Middle frontal gyrus (tissue), 1 donor: Measurements from ENCODE around the gene GLIPR1L1.
"Not testable (repeated sequence)": the region's sequence is repeated elsewhere in the genome, so short reads cannot be mapped to it uniquely, and the experiment has no call there.

Experiments used
- DNase-seq: peaks from one replicate; pipeline ENCODE4 v3.0.0-alpha.2; 2015; ENCODE audit warnings: low spot score; ENCODE audit errors: extremely low spot score

Gene GLIPR1L1

DNA sequence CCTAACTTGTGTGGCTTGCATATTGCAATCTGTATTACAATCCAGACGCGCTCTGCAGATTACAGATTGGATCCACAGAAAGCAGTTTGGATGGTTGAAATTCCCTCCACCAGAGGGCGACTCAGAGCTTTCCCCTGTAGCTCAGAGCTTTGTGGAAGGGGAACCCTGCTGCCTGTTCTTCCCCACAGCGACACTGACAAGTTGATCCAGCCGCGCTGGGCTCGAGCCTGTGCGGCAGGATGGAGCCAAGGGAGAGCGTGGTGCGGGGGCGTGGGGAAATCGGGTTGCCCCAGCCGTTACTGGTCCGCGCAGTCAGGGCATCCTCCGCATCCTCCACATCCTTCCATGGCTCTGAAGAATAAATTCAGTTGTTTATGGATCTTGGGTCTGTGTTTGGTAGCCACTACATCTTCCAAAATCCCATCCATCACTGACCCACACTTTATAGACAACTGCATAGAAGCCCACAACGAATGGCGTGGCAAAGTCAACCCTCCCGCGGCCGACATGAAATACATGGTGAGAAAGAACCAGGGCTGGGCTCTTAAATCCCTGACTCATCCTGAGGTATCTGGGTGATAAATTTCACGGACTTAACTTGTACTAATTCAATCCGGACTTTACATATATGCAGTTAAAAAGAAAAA lies at the start of gene GLIPR1L1:
TSS of gene GLIPR1L1 (plus strand) at position 287 of the 647 bp plus-strand sequence. CDS start at position 346, 59 bp downstream.
- DNase-seq = peak; percentile 87

DNA sequence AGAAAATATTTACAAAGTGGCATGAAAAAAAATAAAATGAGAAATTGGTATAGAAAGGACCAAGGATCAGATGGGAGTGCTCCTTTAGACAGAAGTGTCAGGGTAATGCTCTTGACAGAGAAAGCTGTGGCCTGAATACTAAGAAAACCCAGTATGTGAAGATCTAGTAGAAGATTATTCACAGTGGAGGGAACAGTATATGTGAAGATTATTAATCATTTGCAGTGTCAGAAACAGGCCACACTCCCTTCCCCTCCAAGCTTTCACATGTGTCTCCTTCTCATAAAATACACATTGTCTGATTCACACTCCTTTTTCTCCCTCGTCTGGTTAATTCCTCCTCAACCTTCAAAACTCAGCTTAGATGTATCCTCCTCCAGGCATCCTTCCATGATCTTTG lies 45.6 kb upstream of the GLIPR1L1 start:
- DNase-seq = no peak

- DNase-seq = no peak
Measured at GRCh38 chr12:75289753-75290152, 44.7 kb upstream of the GLIPR1L1 start.

DNA sequence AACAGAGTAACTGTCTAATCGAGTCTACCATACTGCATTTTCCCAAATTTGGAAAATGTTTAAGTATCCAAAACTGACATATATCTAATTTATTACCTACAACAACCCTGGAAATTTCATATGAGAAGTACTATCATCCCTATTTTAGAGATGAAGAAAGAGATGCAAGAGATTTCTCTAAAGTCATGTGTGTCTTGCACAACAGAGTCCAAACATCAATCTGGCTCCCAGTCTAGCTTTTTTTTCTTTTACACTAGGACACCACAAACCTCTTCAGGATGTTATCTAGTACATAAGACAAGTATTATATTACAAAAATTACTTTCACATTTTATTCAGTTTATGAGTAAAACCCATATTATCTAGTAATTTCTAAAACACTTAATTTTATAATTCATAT lies 43.5 kb upstream of the GLIPR1L1 start:
- DNase-seq = no peak

DNA sequence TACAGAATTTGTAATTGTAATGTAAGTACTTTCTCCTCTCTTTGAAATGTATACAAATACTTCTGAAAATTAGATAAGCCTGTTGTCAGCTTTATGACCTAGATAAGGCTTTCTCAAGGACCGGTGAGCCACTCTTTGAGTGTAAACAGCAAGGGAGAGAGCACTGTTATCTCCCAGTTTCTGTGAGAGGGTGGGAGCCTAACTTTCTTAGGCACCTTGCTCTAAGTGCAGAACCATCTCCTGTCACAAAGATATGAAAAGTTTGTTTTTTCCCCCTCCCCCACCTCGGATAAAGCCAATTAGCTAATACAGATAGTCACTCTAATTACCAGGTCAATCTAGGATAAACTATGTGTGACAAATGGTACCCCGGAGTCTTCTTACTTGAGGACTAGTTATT lies 40.1 kb upstream of the GLIPR1L1 start:
- no peak for DNase-seq

GRCh38 chr12:75294797-75295196 lies 39.7 kb upstream of the GLIPR1L1 start:
- no peak for DNase-seq

- no peak for DNase-seq
Measured at GRCh38 chr12:75302225-75302624, 32.2 kb upstream of the GLIPR1L1 start.

DNA sequence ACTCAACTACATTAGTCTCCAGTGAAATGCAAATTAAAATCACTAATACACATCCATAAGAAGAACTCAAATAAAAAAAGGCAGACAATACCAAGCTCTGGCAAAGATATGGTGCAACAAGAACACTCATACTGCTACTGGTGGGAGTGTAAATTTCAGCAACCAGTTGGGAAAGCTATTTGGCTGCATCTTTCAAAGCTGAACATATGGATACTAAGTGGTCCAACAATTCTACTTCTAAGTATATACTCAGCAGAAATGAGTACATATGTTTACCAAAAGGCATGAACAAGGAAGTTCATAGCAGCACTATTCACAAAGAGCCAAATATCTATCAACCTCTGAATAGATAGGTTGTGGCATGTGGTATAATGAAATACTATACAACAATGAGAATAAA lies 31.7 kb upstream of the GLIPR1L1 start:
- no peak for DNase-seq

- DNase-seq = no peak
Measured at GRCh38 chr12:75305412-75306332, 28.8 kb upstream of the GLIPR1L1 start.

- no peak for DNase-seq
Measured at GRCh38 chr12:75308279-75308678, 26.2 kb upstream of the GLIPR1L1 start.

- DNase-seq = no peak
Measured at GRCh38 chr12:75311369-75311768, 23.1 kb upstream of the GLIPR1L1 start.

DNA sequence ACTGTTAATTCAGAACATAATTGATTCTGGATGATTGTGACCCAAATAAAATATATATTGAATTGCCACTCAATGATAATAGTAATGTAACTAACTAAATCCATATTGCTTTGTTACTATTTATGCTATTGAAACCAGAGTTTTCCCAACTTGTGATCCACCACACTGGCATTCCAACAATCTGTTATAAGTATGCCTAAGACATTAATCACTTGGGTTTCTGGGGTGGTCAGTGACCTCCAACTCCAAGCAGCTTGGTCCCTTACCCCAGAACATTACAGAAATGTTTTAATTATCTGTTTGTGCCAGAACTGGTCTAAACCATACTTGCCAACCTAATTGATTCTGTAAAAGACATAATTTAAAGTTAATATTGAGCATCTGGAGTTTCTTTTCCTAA lies 19.0 kb upstream of the GLIPR1L1 start:
- DNase-seq = no peak

- DNase-seq = no peak
Measured at GRCh38 chr12:75317784-75318183, 16.7 kb upstream of the GLIPR1L1 start.

GRCh38 chr12:75322464-75322863 lies 12.0 kb upstream of the GLIPR1L1 start:
- no peak for DNase-seq

- DNase-seq = no peak
Measured at GRCh38 chr12:75323663-75324062, 10.8 kb upstream of the GLIPR1L1 start.

- DNase-seq = no peak
Measured at GRCh38 chr12:75327642-75328041, 6.8 kb upstream of the GLIPR1L1 start.

- DNase-seq = peak; percentile 46
Measured at GRCh38 chr12:75329918-75330826, 4.3 kb upstream of the GLIPR1L1 start, which contains the start of gene CAPS2. Gene CAPS2 (minus strand): TSS chr12:75330324. CDS start chr12:75326498, 3,826 bp downstream.

- no peak for DNase-seq
Measured at GRCh38 chr12:75337905-75338304, 3.4 kb downstream of the GLIPR1L1 start.

- DNase-seq = no peak
Measured at GRCh38 chr12:75341873-75342272, 7.4 kb downstream of the GLIPR1L1 start.

GRCh38 chr12:75345531-75345930 lies 11.1 kb downstream of the GLIPR1L1 start:
- no peak for DNase-seq

- DNase-seq = not testable (repeated sequence)
Measured at GRCh38 chr12:75346215-75346614, 11.7 kb downstream of the GLIPR1L1 start.
